H1 (cell line): ENCODE data around the gene AIRE. TPM values are rescaled to one million over a fixed set of nuclear protein-coding genes. Genes with fewer than 3 reads are reported as not detected.
"Not testable (repeated sequence)": the region's sequence is repeated elsewhere in the genome, so short reads cannot be mapped to it uniquely, and the experiment has no call there.

Experiments used
- CTCF ChIA-PET: fragments of 300-600 bp; sonication (Branson Sonifier 250); formaldehyde crosslinking; loops from one replicate; lab custom pipeline; 2021; ENCODE audit not compliant: partially characterized antibody; lab: Charles Lee
- POLR2A ChIA-PET: fragments of 300-600 bp; sonication (Branson Sonifier 250); formaldehyde crosslinking; loops from one replicate; lab custom pipeline; 2021; ENCODE audit warnings: inconsistent platforms; ENCODE audit not compliant: partially characterized antibody; lab: Charles Lee
- DNase-seq, 2 experiments: peaks; one replicate each; pipeline versions ENCODE4 v3.0.0 to v3.0.0-alpha.2; 2010 to 2022; ENCODE audit warnings: low spot score in 2 of 2, low read depth in 1 of 2, mixed read lengths in 1 of 2
- FAIRE-seq: peaks from 2 replicates; lab custom pipeline; 2011; peaks lifted over from hg19 to GRCh38; lab: Jason Lieb, UNC
- H2AFZ ChIP-seq: 2 replicates; pipeline ENCODE4 v1.8.1; 2012; ENCODE audit warnings: low read length, inconsistent platforms
- H2AK5ac ChIP-seq: 2 replicates; pipeline ENCODE4 v1.6.1; 2013; ENCODE audit warnings: low read depth, low read length
- H2BK120ac ChIP-seq: replicated peaks from 2 replicates; pipeline ENCODE3; 2013; ENCODE audit warnings: low read depth, low read length, inconsistent platforms
- H2BK12ac ChIP-seq: 2 replicates; pipeline ENCODE4 v1.6.1; 2013; ENCODE audit warnings: low read depth, low read length
- H2BK15ac ChIP-seq: 2 replicates; pipeline ENCODE4 v1.6.1; 2013; ENCODE audit warnings: low read length
- H2BK20ac ChIP-seq: 2 replicates; pipeline ENCODE4 v1.6.1; 2013; ENCODE audit warnings: low read length
- H2BK5ac ChIP-seq: 2 replicates; pipeline ENCODE4 v1.6.1; 2013; ENCODE audit warnings: low read depth, low read length
- H3K14ac ChIP-seq: 2 replicates; pipeline ENCODE4 v1.6.1; 2013; ENCODE audit warnings: inconsistent platforms; ENCODE audit not compliant: insufficient read length
- H3K18ac ChIP-seq: 2 replicates; pipeline ENCODE4 v1.6.1; 2013; ENCODE audit warnings: low read length; ENCODE audit errors: extremely low read depth
- H3K23ac ChIP-seq: 2 replicates; pipeline ENCODE4 v1.6.1; 2013; ENCODE audit warnings: inconsistent platforms; ENCODE audit not compliant: insufficient read length
- H3K23me2 ChIP-seq: 2 replicates; pipeline ENCODE4 v1.6.1; 2013; ENCODE audit warnings: low read depth, low read length
- H3K27ac ChIP-seq: 2 replicates; pipeline ENCODE4 v1.6.1; 2011; ENCODE audit warnings: low read depth, low read length, inconsistent platforms
- H3K27me3 ChIP-seq, 4 experiments: replicated peaks in 1 of 4; 1 replicate in 1 of 4; 2 replicates in 3 of 4; pipeline versions ENCODE4 v1.6.1 to v1.8.1; 2011 to 2013; ENCODE audit warnings: low read length in 3 of 4, mild to moderate bottlenecking in 3 of 4, inconsistent platforms in 2 of 4, mixed read lengths in 2 of 4, moderate library complexity in 1 of 4; ENCODE audit not compliant: control insufficient read depth in 3 of 4, insufficient read depth in 3 of 4; ENCODE audit errors: extremely low read depth in 1 of 4
- H3K36me3 ChIP-seq, 4 experiments: 2 replicates each; pipeline versions ENCODE4 v1.6.1 to v1.8.1; 2011 to 2013; ENCODE audit warnings: mild to moderate bottlenecking in 4 of 4, low read length in 3 of 4, moderate library complexity in 2 of 4, control low read depth in 1 of 4, inconsistent platforms in 1 of 4; ENCODE audit not compliant: insufficient read depth in 4 of 4, control insufficient read depth in 2 of 4
- H3K4ac ChIP-seq: replicated peaks from 2 replicates; pipeline ENCODE3; 2013; ENCODE audit warnings: low read length, low read depth, mixed read lengths, inconsistent platforms; ENCODE audit not compliant: insufficient read length
- H3K4me1 ChIP-seq, 4 experiments: replicated peaks in 1 of 4; 1 replicate in 1 of 4; 2 replicates in 3 of 4; pipeline versions ENCODE4 v1.6.1 to v1.8.1; 2011 to 2013; ENCODE audit warnings: low read length in 3 of 4, inconsistent platforms in 2 of 4, mixed read lengths in 1 of 4; ENCODE audit not compliant: insufficient read depth in 4 of 4, control insufficient read depth in 3 of 4
- H3K4me2 ChIP-seq, 2 experiments: 2 replicates each; pipeline versions ENCODE4 v1.6.1 to v1.8.1; 2011 to 2013; ENCODE audit warnings: low read depth in 2 of 2, low read length in 2 of 2, control low read depth in 1 of 2, inconsistent platforms in 1 of 2, mild to moderate bottlenecking in 1 of 2; ENCODE audit not compliant: insufficient read depth in 1 of 2
- H3K4me3 ChIP-seq, 4 experiments: fragments of 200-600, 300-600 bp in 1 of 4; sonication (generic), shearing (Covaris generic), sonication (Bioruptor Twin) in 1 of 4; 2 replicates each; pipeline versions ENCODE4 v1.5.1 to v1.8.1; 2011 to 2016; ENCODE audit warnings: low read length in 4 of 4, low read depth in 3 of 4, control low read depth in 2 of 4, inconsistent platforms in 2 of 4, mild to moderate bottlenecking in 2 of 4, mixed read lengths in 1 of 4, moderate library complexity in 1 of 4; ENCODE audit not compliant: insufficient read depth in 2 of 4; ENCODE audit errors: extremely low read depth in 1 of 4
- H3K56ac ChIP-seq: replicated peaks from 2 replicates; pipeline ENCODE3; 2013; ENCODE audit warnings: low read depth, mild to moderate bottlenecking, mixed read lengths, low read length, inconsistent platforms; ENCODE audit not compliant: insufficient read length
- H3K79me1 ChIP-seq: 2 replicates; pipeline ENCODE4 v1.6.1; 2013; ENCODE audit warnings: low read depth, low read length, control low read depth
- H3K79me2 ChIP-seq, 2 experiments: 2 replicates each; pipeline versions ENCODE4 v1.6.1 to v1.8.1; 2012 to 2013; ENCODE audit warnings: low read length in 2 of 2, mild to moderate bottlenecking in 2 of 2, inconsistent platforms in 1 of 2; ENCODE audit not compliant: insufficient read depth in 2 of 2, control insufficient read depth in 1 of 2
- H3K9ac ChIP-seq, 4 experiments: replicated peaks in 1 of 4; 1 replicate in 1 of 4; 2 replicates in 3 of 4; pipeline versions ENCODE4 v1.6.1 to v1.8.1; 2011 to 2013; ENCODE audit warnings: low read depth in 3 of 4, low read length in 3 of 4, control low read depth in 2 of 4, mild to moderate bottlenecking in 2 of 4, moderate library complexity in 2 of 4, inconsistent platforms in 1 of 4; ENCODE audit errors: extremely low read depth in 1 of 4
- H3K9me3 ChIP-seq, 2 experiments: 2 replicates each; pipeline versions ENCODE4 v1.6.1 to v1.8.1; 2012 to 2013; ENCODE audit warnings: mild to moderate bottlenecking in 2 of 2, moderate library complexity in 2 of 2, control low read depth in 1 of 2, inconsistent platforms in 1 of 2, low read depth in 1 of 2, low read length in 1 of 2, mixed read lengths in 1 of 2; ENCODE audit not compliant: insufficient read depth in 2 of 2
- H4K20me1 ChIP-seq, 2 experiments: replicated peaks in 1 of 2; 2 replicates each; pipeline versions ENCODE3 to v1.8.1; 2011 to 2013; ENCODE audit warnings: inconsistent platforms in 2 of 2, low read length in 2 of 2, mild to moderate bottlenecking in 1 of 2; ENCODE audit not compliant: insufficient read depth in 2 of 2, control insufficient read depth in 1 of 2
- H4K5ac ChIP-seq: 2 replicates; pipeline ENCODE4 v1.6.1; 2013; ENCODE audit warnings: low read length, low read depth, mixed read lengths, inconsistent platforms; ENCODE audit not compliant: insufficient read length
- H4K8ac ChIP-seq: 2 replicates; pipeline ENCODE4 v1.8.0; 2013; ENCODE audit warnings: mild to moderate bottlenecking, moderate library complexity, low read length, inconsistent platforms; ENCODE audit not compliant: insufficient read depth; ENCODE audit errors: extremely low read depth
- H4K91ac ChIP-seq: replicated peaks from 2 replicates; pipeline ENCODE3; 2013; ENCODE audit warnings: low read length, mixed read lengths, inconsistent platforms; ENCODE audit not compliant: insufficient read length
- WGBS, 2 experiments: shearing (Covaris generic) in 1 of 2; methylation state at CpG; one replicate each; pipeline versions ENCODE4 v1.1.6 to v1.1.7; 2013 to 2015; ENCODE audit warnings: low lambda C conversion rate in 2 of 2, mixed read lengths in 2 of 2, inconsistent platforms in 1 of 2, low coverage in 1 of 2, missing lambda C conversion rate in 1 of 2; ENCODE audit not compliant: insufficient replicate concordance in 2 of 2, insufficient coverage in 1 of 2, insufficient read length in 1 of 2; ENCODE audit errors: extremely low coverage in 1 of 2, missing lambda C conversion rate in 1 of 2; 5-methylcytosine and 5-hydroxymethylcytosine counted together
- polyA plus RNA-seq, 7 experiments: library from polyadenylated mRNA; depleted of rRNA in 3 of 7; stranded (reverse) in 5 of 7; unstranded in 2 of 7; fragments of >200 nt in 5 of 7; fragments of 200-250 nt in 2 of 7; gene quantifications; 1 replicate in 5 of 7; 2 replicates in 1 of 7; 4 replicates in 1 of 7; pipeline versions ENCODE4 v1.2.1 to v1.2.3, GENCODE V29; 2011 to 2013; ENCODE audit warnings: missing spikeins in 2 of 7, mixed read lengths in 2 of 7
- total RNA-seq: library from RNA; stranded (reverse); fragmentation: NEBNext Ultra II Directional; extraction: Animal tissue kit (Norgen Biotek cat#: 25700); gene quantifications from 2 replicates; pipeline ENCODE4 v1.2.1, GENCODE V29; 2021

The AIRE gene
- total and polyA plus RNA-seq, 2 of the 8 experiments (the other 6 are each of a cell fraction or from before 2014, with no cell fraction given), result 0.09 TPM; not detected in 1

DNA sequence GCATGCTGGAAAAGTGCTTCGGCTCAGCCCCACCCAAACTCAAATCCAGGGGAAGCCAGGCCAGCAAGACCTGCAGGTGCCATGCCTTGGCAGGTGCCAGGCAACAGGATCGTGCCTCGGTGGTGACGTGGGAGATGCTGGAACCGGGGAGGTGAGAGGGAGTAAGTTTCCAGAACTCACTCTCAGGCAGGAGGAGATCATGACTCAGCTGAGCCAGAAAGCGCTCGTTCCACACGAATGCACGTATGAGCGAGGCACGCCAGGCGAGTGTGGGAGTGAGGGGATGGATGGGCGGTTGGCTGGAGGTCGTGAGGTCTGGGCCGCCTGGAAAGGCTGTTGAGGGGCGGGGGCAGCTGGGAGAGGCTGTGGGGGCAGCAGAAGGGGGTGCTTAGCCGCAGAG, 37.8 kb upstream of the AIRE start:
- POLR2A ChIA-PET, H2BK15ac ChIP-seq, H3K4me1 ChIP-seq, H4K91ac ChIP-seq, H3K4me2 ChIP-seq, H3K9me3 ChIP-seq, H2BK12ac ChIP-seq, H4K8ac ChIP-seq, H2BK120ac ChIP-seq, H2BK20ac ChIP-seq, CTCF ChIA-PET, H3K18ac ChIP-seq, DNase-seq, H4K20me1 ChIP-seq, H2AFZ ChIP-seq, H3K36me3 ChIP-seq, H4K5ac ChIP-seq, H3K9ac ChIP-seq, H3K4ac ChIP-seq, H3K23ac ChIP-seq, FAIRE-seq, H3K14ac ChIP-seq, H3K79me2 ChIP-seq, H2BK5ac ChIP-seq, H2AK5ac ChIP-seq, H3K79me1 ChIP-seq, H3K4me3 ChIP-seq, H3K56ac ChIP-seq, H3K27me3 ChIP-seq, H3K23me2 ChIP-seq, H3K27ac ChIP-seq: not testable (repeated sequence)
- WGBS, 2 experiments, result no CpG with 5 or more reads among the region's 17 CpGs

- DNase-seq, H3K23ac ChIP-seq, H3K9ac ChIP-seq, H3K14ac ChIP-seq, H3K4me3 ChIP-seq, H2BK5ac ChIP-seq, H3K9me3 ChIP-seq, H3K36me3 ChIP-seq, H4K8ac ChIP-seq, H3K27me3 ChIP-seq, H4K91ac ChIP-seq, H2AK5ac ChIP-seq, H2BK12ac ChIP-seq, H3K18ac ChIP-seq, H3K4me1 ChIP-seq, H2BK20ac ChIP-seq, H2BK120ac ChIP-seq, H3K27ac ChIP-seq, H3K79me1 ChIP-seq, H2BK15ac ChIP-seq, H3K79me2 ChIP-seq, H4K5ac ChIP-seq, H3K56ac ChIP-seq, POLR2A ChIA-PET, H4K20me1 ChIP-seq, H3K23me2 ChIP-seq, H2AFZ ChIP-seq, FAIRE-seq, H3K4ac ChIP-seq, CTCF ChIA-PET, H3K4me2 ChIP-seq: not testable (repeated sequence)
- WGBS, 2 experiments, result no CpG with 5 or more reads among the region's 33 CpGs
Measured at GRCh38 chr21:44249204-44250037, 36.3 kb upstream of the AIRE start.
